Ammon's horn (tissue), 1 donor: ENCODE measurements around the gene PTGIR.
A peak's percentile ranks its signal among the peaks of the same experiment; 100 is the strongest.

Source experiments
- DNase-seq: peaks from one replicate; pipeline ENCODE4 v3.0.0-alpha.2; 2016; ENCODE audit warnings: low spot score

Gene PTGIR

GRCh38 chr19:46600384-46601317, 24.2 kb downstream of the PTGIR start:
- peak; percentile 97 for DNase-seq

- no peak for DNase-seq
Observed at GRCh38 chr19:46599716-46600373, 25.0 kb downstream of the PTGIR start.

DNA sequence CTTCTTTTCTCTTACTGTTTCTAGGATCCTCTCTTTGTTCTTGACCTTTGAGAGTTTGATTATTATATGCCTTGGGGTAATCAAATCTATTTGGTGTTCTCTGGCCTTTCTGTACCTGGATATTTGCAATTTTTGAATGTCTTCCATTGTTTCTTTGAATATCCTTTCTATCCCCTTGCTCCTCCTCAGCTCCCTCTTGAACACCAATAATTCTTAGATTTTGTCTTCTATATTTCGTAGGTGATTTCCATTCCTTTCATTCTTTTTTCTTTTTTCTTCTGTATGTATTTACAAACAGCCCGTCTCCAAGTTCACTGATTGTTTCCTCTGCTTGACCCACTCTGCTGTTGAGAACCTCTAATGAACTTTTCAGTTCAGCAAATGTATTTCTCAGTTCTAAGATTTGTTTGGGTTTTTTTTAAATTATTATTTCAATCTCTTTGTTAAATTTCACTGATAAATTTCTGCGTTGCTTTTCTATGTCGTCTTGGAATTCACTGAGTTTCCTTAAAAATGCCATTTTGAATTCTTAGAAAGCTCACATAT, 26.4 kb downstream of the PTGIR start:
- no peak for DNase-seq

DNA sequence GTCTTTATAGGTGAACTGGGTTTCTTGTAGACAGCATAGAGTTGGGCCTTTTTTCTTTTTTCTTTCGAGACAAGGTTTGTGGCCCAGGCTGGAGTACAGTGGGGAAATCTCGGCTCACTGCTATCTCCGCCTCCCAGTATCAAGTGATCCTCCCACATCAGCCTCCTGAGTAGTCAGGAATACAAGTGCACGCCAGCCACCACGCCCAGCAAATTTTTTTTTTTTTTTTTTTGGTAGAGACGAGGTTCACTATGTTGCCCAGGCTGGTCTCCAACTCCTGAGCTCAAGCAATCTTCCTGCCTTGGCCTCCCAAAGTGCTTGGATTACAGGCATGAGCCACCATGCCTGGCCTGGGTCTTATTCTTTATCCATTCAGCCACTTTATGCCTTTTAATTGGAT, 28.9 kb downstream of the PTGIR start:
- no peak for DNase-seq

- DNase-seq, result no peak
Observed at GRCh38 chr19:46591870-46592269, 33.0 kb downstream of the PTGIR start.

DNA sequence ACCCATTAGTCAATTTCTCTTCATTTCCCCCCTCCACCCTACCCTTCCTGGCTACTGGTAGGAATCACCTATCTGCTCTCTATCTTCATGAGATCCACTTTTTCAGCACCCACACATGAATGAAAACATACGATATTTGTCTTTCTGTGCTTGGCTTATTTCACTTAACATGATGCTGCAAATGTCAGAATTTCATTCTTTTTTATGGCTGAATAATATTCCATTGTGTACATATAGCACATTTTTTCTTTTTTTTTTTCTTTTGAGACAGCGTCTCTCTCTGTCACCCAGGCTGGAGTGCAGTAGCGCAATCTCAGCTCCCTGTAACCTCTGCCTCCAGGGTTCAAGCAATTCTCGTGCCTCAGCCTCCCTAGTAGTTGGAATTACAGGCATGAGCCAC, 33.6 kb downstream of the PTGIR start:
- no peak for DNase-seq

GRCh38 chr19:46587861-46588260, 37.0 kb downstream of the PTGIR start:
- DNase-seq, result no peak

GRCh38 chr19:46586294-46586693, 38.6 kb downstream of the PTGIR start:
- no peak for DNase-seq

- DNase-seq, result no peak
Observed at GRCh38 chr19:46585539-46585938, 39.4 kb downstream of the PTGIR start.

GRCh38 chr19:46580247-46580646, 44.6 kb downstream of the PTGIR start:
- no peak for DNase-seq

DNA sequence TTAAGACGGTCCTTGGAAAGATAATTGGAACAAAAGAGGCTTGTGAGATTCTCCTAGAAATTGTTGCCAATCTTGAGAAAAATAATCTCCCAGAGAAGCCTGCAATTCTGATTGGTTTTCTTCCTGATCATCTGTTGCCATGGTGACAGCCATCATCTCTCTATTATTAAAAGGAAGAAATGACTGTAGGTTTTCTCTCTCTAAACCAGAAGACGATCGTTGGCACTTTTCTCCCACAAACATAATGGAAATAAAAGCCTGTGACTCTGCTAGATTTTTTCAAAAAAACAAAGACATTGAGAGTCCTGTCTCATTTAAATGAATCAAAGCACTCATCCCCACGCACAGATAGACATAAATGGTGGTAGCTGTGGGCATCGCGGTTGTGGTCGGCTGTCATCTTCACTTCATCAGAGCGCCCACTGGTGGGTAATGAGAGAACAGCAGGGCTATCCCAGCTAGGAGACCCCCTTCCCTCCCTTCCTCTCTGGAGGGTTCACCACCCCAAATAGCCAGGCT, 45.5 kb downstream of the PTGIR start:
- peak; percentile 57 for DNase-seq

GRCh38 chr19:46578450-46578849, 46.4 kb downstream of the PTGIR start:
- DNase-seq, result no peak

DNA sequence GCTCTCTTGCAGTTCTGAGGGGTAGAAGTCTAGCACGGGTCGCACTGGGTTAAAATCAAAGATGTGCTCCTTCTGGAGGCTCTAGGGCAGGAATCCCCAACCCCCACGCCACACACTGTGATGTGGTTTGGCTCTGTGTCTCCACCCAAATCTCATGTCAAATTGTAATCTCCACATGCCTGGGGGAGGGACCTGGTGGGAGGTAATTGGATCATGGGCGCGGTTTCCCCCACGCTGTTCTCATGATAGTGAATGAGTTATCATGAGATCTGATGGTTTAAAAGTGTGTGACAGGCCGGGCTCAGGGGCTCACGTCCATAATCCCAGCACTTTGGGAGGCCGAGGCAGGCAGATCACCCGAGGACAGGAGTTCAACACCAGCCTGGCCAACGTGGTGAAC, 50.4 kb downstream of the PTGIR start:
- DNase-seq, result peak; percentile 27

DNA sequence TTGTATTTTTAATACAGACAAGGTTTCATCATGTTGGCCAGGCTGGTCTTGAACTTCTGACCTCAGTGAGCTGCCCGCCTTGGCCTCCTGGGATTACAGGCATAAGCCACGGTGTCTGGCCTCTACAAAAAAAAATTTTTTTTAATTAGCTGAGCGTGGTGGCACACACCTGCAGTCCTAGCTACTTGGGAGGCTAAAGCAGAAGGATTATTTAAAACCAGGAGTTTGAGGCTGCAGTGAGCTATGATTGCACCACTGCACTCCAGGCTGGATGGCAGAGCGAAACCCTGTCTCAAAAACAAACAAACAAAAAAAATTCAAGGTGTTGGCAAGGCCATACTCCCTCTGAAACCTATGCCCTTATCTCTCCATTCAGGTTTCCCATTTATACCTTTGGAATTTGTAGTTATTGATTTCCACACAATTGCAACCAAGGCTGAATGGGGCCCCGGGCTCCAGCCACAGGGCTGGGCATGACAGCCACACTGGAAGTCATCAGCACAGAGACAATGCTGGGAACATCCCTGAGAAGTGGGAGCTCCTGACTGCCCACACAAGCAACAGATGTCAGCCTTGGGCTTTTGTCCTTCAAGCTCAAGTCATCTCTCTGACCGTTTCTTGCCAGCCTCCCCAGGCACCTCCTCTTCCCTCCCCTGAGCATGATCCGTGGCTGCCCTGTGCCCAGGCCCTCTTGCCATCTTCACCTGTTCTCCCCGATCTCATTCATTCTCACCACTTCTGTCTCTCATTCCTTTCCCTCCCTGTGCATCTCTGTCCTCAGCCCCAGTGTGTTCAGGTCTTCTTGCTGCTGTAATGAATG, 51.0 kb downstream of the PTGIR start:
- DNase-seq, result no peak

DNA sequence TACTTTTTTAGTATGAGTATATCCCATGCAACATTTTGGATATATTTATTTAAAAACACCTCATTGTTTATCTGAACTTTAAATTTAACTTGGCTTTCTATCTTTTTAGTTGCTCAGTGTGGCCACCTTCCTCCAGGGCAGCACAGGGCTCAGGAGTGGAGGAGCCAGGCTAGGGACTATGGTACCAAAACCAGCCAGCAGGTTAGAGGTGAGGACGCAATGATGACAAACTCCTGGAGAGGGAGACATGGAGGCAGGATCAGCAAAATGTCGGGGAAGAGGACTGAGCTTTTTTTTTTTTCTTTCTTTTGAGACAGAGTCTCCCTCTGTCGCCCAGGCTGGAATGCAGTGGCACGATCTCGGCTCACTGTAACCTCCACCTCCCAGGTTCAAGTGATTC, 53.4 kb downstream of the PTGIR start:
- DNase-seq, result no peak
